Trophoblast cell (in vitro differentiated cells and primary cell): ENCODE measurements around the gene DDHD1.

ENCODE experiments used
- DNase-seq, 2 donors: peaks; one replicate each; pipeline ENCODE4 v3.0.0-alpha.2; 2016
- H2AFZ ChIP-seq: 2 replicates; pipeline ENCODE4 v1.6.1; 2013; ENCODE audit warnings: low read length, moderate library complexity, mild to moderate bottlenecking; ENCODE audit not compliant: insufficient read depth, poor library complexity
- H2AK5ac ChIP-seq: 2 replicates; pipeline ENCODE4 v1.6.1; 2013; ENCODE audit warnings: mild to moderate bottlenecking, low read length
- H2BK120ac ChIP-seq: 2 replicates; pipeline ENCODE4 v1.6.1; 2013; ENCODE audit warnings: low read length, mild to moderate bottlenecking, moderate library complexity; ENCODE audit not compliant: insufficient read depth, poor library complexity
- H2BK12ac ChIP-seq: 2 replicates; pipeline ENCODE4 v1.6.1; 2013; ENCODE audit warnings: mild to moderate bottlenecking, low read length, moderate library complexity
- H2BK5ac ChIP-seq: 2 replicates; pipeline ENCODE4 v1.6.1; 2013; ENCODE audit warnings: low read length, low read depth, moderate library complexity, mild to moderate bottlenecking; ENCODE audit not compliant: poor library complexity
- H3K14ac ChIP-seq: 2 replicates; pipeline ENCODE4 v1.6.1; 2013; ENCODE audit warnings: mild to moderate bottlenecking, low read length
- H3K18ac ChIP-seq: 2 replicates; pipeline ENCODE4 v1.6.1; 2013; ENCODE audit warnings: mild to moderate bottlenecking, low read length
- H3K23ac ChIP-seq: 2 replicates; pipeline ENCODE4 v1.6.1; 2013; ENCODE audit warnings: low read length
- H3K27ac ChIP-seq: 2 replicates; pipeline ENCODE4 v1.5.1; 2013; ENCODE audit warnings: low read depth, mild to moderate bottlenecking, inconsistent platforms, low read length, moderate library complexity
- H3K27me3 ChIP-seq: 2 replicates; pipeline ENCODE4 v1.6.1; 2013; ENCODE audit warnings: inconsistent platforms, mild to moderate bottlenecking, low read length, moderate library complexity; ENCODE audit not compliant: insufficient read depth
- H3K36me3 ChIP-seq, 2 experiments: 1 replicate in 1 of 2; 2 replicates in 1 of 2; pipeline ENCODE4 v1.6.1; 2013; ENCODE audit warnings: low read length in 2 of 2, mild to moderate bottlenecking in 2 of 2, moderate library complexity in 1 of 2; ENCODE audit not compliant: insufficient read depth in 2 of 2, control insufficient read depth in 1 of 2
- H3K4ac ChIP-seq: 2 replicates; pipeline ENCODE4 v1.6.1; 2013; ENCODE audit warnings: low read depth, mild to moderate bottlenecking, low read length, moderate library complexity
- H3K4me1 ChIP-seq, 2 experiments: 1 replicate in 1 of 2; 2 replicates in 1 of 2; pipeline ENCODE4 v1.6.1; 2013; ENCODE audit warnings: low read length in 2 of 2, mild to moderate bottlenecking in 2 of 2, moderate library complexity in 1 of 2; ENCODE audit not compliant: insufficient read depth in 2 of 2, control insufficient read depth in 1 of 2
- H3K4me2 ChIP-seq: 2 replicates; pipeline ENCODE4 v1.6.1; 2013; ENCODE audit warnings: inconsistent platforms, mild to moderate bottlenecking, low read length, moderate library complexity
- H3K4me3 ChIP-seq: 2 replicates; pipeline ENCODE4 v1.5.1; 2013; ENCODE audit warnings: mild to moderate bottlenecking, low read depth, low read length, inconsistent platforms
- H3K79me1 ChIP-seq: one replicate; pipeline ENCODE4 v1.6.1; 2013; ENCODE audit warnings: low read length
- H3K79me2 ChIP-seq: 2 replicates; pipeline ENCODE4 v1.6.1; 2013; ENCODE audit warnings: low read length, mild to moderate bottlenecking; ENCODE audit not compliant: control insufficient read depth, insufficient read depth, poor library complexity
- H3K9ac ChIP-seq: 2 replicates; pipeline ENCODE4 v1.6.1; 2013; ENCODE audit warnings: mild to moderate bottlenecking, low read length
- H3K9me3 ChIP-seq: 2 replicates; pipeline ENCODE4 v1.6.1; 2013; ENCODE audit warnings: low read depth, mild to moderate bottlenecking, control low read depth, inconsistent platforms, low read length; ENCODE audit not compliant: insufficient read depth
- H4K12ac ChIP-seq: 2 replicates; pipeline ENCODE4 v1.6.1; 2013; ENCODE audit warnings: low read depth, mild to moderate bottlenecking, low read length, moderate library complexity
- H4K8ac ChIP-seq: 2 replicates; pipeline ENCODE4 v1.6.1; 2013; ENCODE audit warnings: low read depth, mild to moderate bottlenecking, low read length, moderate library complexity
- H4K91ac ChIP-seq: one replicate; pipeline ENCODE4 v1.6.1; 2013; ENCODE audit warnings: low read depth, mild to moderate bottlenecking, low read length, moderate library complexity
- WGBS: extraction: QIAGEN DNeasy Blood & Tissue Kit; methylation state at CpG from one replicate; pipeline ENCODE4 v1.1.7; 2013; ENCODE audit warnings: missing lambda C conversion rate; ENCODE audit not compliant: insufficient read length, insufficient coverage; ENCODE audit errors: extremely low coverage; 5-methylcytosine and 5-hydroxymethylcytosine counted together

DDHD1 gene

DNA sequence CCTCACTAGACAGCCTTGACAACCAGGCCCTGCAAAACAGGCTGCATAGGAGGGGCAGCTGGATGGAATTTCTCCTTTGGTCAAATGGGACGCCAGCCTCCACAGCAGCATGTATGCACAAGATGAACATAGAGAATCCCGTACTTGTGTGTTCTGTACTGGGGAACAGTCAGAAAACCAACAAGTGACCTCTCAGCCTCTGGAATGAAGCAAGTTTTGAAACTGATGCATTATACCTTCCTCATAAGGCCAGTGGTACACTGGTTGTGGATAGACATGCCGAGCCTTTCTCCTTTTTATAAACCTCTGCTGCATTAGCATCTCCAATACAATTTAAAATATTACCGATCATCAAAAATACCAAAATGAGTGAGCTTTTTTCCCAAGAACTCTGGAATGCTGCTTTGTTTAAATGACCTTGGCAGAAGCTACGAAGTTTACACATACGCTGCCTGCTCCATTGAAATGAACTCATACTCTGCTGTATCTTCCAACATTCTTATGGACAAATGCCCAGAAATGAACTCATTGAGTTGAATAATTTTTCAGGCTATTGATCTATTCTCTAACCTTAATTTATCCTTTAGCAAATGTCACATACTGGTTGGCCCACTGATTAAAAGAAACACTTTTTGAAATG is 154.6 kb downstream of the DDHD1 start:
- no peak overlapping the region for H3K14ac ChIP-seq
- H2BK120ac ChIP-seq: no peak overlapping the region
- H3K79me2 ChIP-seq: no peaks in the 10 kb centered on the region
- H3K27ac ChIP-seq: no peak overlapping the region
- H4K12ac ChIP-seq: no peak overlapping the region
- peaks cover 2 to 3% of the 10 kb centered on the region in 2 experiments for H3K4me1 ChIP-seq
- no peak overlapping the region for H3K4ac ChIP-seq
- DNase-seq: no peak
- no peak overlapping the region for H3K4me2 ChIP-seq
- no peaks in the 10 kb centered on the region for H3K79me1 ChIP-seq
- H3K4me3 ChIP-seq: no peak overlapping the region
- no peak overlapping the region for H3K9ac ChIP-seq
- H4K8ac ChIP-seq: no peak overlapping the region
- no peak overlapping the region for H4K91ac ChIP-seq
- H2BK5ac ChIP-seq: no peak overlapping the region
- no peaks in the 10 kb centered on the region for H3K27me3 ChIP-seq
- no peak overlapping the region for H2AK5ac ChIP-seq
- no peak overlapping the region for H3K23ac ChIP-seq
- no peaks in the 10 kb centered on the region for H3K36me3 ChIP-seq
- WGBS: no CpG with 5 or more reads among the region's 6 CpGs
- H2BK12ac ChIP-seq: no peak overlapping the region
- no peak overlapping the region for H3K18ac ChIP-seq
- no peaks in the 10 kb centered on the region for H3K9me3 ChIP-seq
- H2AFZ ChIP-seq: no peak overlapping the region

DNA sequence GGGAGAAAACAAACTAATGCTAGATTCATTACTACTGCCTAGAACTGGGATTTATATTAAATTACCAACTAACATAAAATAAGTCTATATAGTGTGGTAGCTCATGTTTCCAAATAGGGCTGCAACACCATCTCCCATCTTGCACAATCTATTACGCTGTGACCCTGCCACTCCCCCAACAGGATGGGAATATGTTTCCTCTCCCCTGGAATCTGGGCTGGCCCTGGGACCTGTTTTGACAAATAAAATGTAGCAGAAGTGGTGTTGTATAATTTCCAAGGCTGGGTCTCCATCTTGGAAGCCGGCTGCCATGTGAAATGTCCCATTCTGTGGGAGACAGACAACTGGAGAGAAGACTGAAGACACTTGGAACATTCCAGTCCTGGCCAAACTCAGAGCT is 156.6 kb downstream of the DDHD1 start:
- H3K14ac ChIP-seq: no peak overlapping the region
- H4K91ac ChIP-seq: no peak overlapping the region
- no peak overlapping the region for H3K4me3 ChIP-seq
- H3K79me1 ChIP-seq: no peaks in the 10 kb centered on the region
- no peaks in the 10 kb centered on the region for H3K4me1 ChIP-seq
- no peaks in the 10 kb centered on the region for H3K36me3 ChIP-seq
- H3K4ac ChIP-seq: no peak overlapping the region
- H3K27ac ChIP-seq: no peak overlapping the region
- no peaks in the 10 kb centered on the region for H3K9me3 ChIP-seq
- H3K9ac ChIP-seq: no peak overlapping the region
- no peaks in the 10 kb centered on the region for H3K27me3 ChIP-seq
- no peak for DNase-seq
- no peak overlapping the region for H4K8ac ChIP-seq
- H2BK5ac ChIP-seq: no peak overlapping the region
- H3K23ac ChIP-seq: no peak overlapping the region
- no peak overlapping the region for H4K12ac ChIP-seq
- H3K4me2 ChIP-seq: no peak overlapping the region
- H2BK120ac ChIP-seq: no peak overlapping the region
- no peak overlapping the region for H3K18ac ChIP-seq
- no peaks in the 10 kb centered on the region for H3K79me2 ChIP-seq
- no peak overlapping the region for H2AK5ac ChIP-seq
- no CpG with 5 or more reads among the region's 2 CpGs for WGBS
- no peak overlapping the region for H2BK12ac ChIP-seq
- no peak overlapping the region for H2AFZ ChIP-seq

DNA sequence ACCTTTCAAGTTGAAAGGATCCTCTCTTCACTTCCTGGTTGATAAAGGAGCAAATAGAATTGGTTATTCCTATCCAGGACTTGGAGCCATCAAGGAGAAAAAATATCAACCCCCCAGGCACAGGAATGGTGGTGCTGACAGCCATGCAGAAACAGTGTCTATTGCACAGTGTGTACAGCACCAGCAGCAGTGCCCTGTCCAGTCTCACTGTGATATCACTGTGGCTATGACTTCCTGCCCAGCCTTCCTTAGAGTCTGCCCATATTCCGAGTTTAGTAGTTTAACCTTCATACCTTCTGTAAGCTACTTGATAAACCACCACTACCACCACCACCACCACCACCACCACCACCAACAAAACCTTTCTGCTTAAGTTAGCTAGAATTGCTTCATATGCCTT is 157.1 kb downstream of the DDHD1 start:
- Histone ChIP-seq H3K79me1 (no peaks in the 10 kb centered on the region), H3K18ac (no peak overlapping the region), H4K8ac (no peak overlapping the region), H3K4ac (no peak overlapping the region), H3K36me3 (no peaks in the 10 kb centered on the region), H3K4me3 (no peak overlapping the region), H3K9me3 (no peaks in the 10 kb centered on the region), H3K27me3 (no peaks in the 10 kb centered on the region), H3K23ac (no peak overlapping the region), H3K4me2 (no peak overlapping the region), H2AK5ac (no peak overlapping the region), H4K91ac (no peak overlapping the region), H3K4me1 (no peaks in the 10 kb centered on the region), H4K12ac (no peak overlapping the region), H3K79me2 (no peaks in the 10 kb centered on the region), H3K27ac (no peak overlapping the region), H2BK12ac (no peak overlapping the region), H3K14ac (no peak overlapping the region), H3K9ac (no peak overlapping the region), H2BK120ac (no peak overlapping the region), H2AFZ (no peak overlapping the region), H2BK5ac (no peak overlapping the region)
- WGBS: no CpG with 5 or more reads among the region's 1 CpG
- DNase-seq: peak in 1 of 2 donors; percentile 14

DNA sequence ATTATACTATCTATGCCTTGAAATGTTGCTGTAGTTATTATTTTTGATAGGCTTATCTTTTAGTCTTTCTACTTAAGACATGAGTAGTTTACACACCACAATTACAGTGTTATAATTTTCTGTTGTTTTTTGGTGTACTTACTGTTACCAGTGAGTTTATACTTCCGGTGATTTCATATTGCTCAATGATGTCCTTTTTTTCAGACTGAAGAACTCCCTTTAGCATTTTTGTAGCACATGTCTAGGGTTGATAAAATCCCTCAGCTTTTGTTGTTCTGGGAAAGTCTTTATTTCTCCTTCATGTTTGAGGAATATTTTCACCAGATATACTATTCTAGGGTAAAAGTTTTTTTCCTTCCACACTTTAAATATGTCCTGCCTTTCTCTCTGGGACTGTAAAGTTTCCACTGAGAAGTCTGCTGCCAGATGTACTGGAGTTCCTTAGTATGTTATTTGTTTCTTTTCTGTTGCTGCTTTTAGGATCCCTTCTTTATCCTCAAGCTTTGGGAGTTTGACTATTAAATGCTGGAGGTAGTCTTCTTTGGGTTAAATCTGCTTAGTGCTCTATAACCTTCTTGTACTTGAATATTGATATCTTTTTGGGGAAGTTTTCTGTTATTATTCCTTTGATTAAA is 160.8 kb downstream of the DDHD1 start:
- no peak overlapping the region for H2AK5ac ChIP-seq
- no peaks in the 10 kb centered on the region for H3K27me3 ChIP-seq
- whole genome bisulfite sequencing: no CpG with 5 or more reads among the region's 1 CpG
- H3K27ac ChIP-seq: no peak overlapping the region
- no peak overlapping the region for H3K9ac ChIP-seq
- no peak overlapping the region for H4K12ac ChIP-seq
- no peaks in the 10 kb centered on the region for H3K79me2 ChIP-seq
- H3K4ac ChIP-seq: no peak overlapping the region
- H3K18ac ChIP-seq: no peak overlapping the region
- no peaks in the 10 kb centered on the region for H3K9me3 ChIP-seq
- H2AFZ ChIP-seq: no peak overlapping the region
- H2BK120ac ChIP-seq: no peak overlapping the region
- no peak overlapping the region for H4K91ac ChIP-seq
- H2BK12ac ChIP-seq: no peak overlapping the region
- DNase-seq: no peak
- H3K4me2 ChIP-seq: no peak overlapping the region
- no peak overlapping the region for H3K4me3 ChIP-seq
- H3K23ac ChIP-seq: no peak overlapping the region
- no peaks in the 10 kb centered on the region for H3K36me3 ChIP-seq
- no peaks in the 10 kb centered on the region for H3K4me1 ChIP-seq
- no peaks in the 10 kb centered on the region for H3K79me1 ChIP-seq
- H2BK5ac ChIP-seq: no peak overlapping the region
- H3K14ac ChIP-seq: no peak overlapping the region
- no peak overlapping the region for H4K8ac ChIP-seq
